GM19455 (cell line): ENCODE results near the gene TRIO.

Experiments
- ATAC-seq: cut with Tn5 transposase; IDR thresholded peaks from one replicate; pipeline ENCODE4 v1.9.1; 2021; ENCODE audit not compliant: unreplicated experiment

The TRIO gene

DNA sequence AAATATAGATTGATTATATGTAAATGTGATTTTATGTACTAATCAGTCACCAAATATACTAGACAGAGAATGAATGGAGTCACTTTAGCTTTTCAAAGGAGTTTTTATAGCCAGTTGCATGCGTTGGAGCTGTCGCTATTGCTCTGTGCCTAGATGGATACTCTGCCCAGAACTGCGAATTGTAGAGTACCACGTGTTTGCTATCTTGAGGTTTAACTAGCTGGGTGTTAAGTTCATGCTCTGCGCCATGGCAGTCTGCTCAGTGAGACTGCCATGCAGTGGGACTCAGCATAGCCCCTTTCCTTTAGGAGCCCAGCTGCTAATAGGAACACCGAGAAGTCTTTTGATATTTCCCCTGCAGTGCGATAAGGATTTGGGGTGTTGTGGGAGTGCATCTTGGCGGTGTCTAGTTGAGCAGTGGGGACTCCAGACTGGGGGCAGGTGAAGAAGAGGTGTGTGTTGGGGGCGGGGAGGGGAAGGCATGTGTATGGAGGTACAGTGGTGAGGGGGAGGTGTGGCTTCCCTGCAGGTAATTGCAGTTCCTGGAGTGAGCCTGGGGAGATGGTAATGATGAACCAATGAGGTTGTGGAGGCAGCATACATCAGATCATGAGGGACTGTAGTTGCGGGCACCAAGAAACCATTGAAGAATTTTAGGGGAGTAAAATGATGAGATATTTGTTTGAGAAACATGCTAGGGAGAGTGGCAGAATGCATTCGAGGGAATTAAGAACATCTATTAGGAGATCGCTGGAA is 118.9 kb downstream of the TRIO start:
- ATAC-seq: no peak

DNA sequence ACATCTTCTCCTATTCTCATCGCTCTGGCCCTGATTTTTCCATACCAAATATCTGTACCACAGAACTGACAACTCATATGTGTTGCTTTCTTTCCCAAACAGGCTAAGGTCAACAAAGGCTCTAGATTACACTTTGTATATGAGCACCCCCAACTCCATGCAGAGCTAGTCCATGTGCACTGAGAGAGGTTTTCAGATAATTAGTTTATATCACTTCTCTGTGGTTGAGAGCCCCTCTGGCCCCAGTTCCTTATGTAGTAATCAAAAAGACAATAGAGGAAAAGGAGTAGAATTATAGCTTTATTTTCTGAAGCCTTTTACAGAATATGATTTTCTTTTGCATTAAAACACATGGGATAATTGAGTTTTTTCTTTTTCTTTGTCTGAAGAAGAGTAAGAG is 120.0 kb downstream of the TRIO start:
- ATAC-seq: no peak

DNA sequence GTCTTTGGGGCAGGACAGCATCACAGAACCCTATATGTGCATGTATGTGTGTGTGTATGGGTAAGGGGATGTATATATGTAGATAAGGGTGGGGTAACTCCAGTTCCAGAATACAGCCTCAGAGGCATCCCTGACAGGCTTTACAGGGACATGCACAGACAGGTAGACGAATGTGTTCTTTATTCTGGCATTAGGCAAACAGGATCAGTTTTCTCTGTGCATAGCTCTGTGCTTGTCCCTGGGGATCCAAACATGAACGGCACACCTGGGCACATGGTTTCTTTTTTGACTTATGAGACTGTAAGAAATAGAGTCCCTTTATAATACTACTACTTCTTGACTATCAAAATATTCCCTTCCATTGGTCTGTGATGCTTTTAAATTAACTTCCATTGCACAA is 120.6 kb downstream of the TRIO start:
- no peak for ATAC-seq

DNA sequence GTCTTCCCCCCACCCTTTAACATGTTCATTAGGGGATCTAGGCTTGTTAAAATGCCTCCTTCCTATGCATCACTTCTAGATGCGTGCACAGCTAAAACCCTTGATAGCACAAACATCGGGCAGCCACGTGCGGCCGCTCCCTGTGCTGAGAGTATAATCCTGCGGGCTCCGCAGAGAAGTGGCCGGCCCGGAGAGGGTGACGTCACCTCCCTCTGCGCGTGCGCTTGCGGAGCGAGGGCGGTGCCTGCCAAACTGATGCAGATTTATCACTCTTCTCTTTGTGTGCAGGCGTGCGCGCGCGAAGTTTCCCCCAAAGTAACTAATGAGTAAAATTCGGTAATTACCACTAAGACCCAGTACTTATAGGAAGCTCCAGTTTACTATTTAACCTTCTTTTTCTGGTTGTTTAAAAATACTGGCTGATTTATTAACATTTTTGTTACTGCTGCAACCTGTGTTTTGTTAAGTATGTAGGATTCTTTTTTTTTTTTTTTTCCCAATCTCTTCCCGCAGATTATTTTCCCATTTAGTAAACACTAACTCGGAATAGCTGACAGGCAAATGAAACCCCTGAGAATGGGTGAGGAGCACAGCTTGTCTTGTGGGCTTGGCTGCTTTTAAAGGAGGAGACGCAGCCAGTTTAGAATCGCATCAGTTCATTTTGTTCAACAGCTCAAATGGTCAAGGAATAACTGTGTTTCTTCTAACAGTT is 121.6 kb downstream of the TRIO start:
- ATAC-seq: peak; percentile 90

DNA sequence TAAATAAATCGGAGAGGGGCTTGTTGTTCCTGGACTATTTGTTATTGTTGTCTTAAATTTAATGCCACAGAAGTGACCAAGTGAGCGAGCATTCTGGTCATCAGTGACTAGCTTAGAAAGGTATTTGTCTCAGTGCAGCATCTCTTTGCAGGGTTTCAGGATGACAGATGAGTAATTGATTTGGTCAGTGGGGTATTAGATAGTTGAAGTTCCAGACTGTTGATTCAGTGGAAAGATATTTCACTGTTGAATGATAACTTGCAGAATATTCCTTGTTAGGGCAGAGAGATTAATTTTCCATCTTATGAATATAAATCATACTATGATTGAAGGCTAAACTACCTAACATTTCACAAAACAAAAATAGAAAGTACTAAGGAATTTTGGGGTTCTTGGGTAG is 122.4 kb downstream of the TRIO start:
- no peak for ATAC-seq

DNA sequence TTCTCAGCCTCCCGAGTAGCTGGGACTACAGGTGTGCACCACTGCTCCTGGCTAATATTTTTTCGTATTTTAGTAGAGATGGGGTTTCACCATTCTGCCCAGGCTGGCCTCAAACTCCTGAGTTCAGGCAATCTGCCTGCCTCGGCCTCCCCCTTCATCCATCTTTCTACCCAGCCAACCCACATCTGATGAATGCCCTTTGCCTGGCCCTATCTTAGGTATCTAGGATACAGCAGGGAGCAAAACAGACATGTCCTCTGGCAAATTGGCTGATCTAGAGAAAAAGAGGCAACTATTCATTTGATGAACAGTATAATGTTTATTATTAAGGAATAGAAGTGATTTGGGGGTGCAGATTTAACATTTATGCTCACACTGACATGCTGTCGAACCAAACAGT is 123.0 kb downstream of the TRIO start:
- no peak for ATAC-seq

DNA sequence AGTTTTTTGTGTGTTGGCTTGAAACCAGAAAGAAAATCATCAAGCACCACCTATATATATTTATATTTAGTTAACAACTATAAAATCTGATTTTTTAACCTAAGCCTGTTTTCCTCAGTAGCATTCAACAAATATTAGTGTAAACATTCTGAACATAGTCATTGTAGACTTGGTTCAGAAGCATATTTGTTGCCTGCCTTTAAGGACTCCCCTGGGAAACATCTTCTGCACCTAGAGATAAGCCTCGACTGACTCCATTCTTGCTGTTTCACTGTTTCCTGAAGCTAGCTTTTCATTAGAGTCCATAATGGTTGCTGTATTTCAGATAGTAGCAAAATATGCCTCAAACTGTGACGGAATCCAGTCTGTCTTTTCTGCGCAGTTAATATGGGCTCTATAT is 123.5 kb downstream of the TRIO start:
- ATAC-seq: no peak

DNA sequence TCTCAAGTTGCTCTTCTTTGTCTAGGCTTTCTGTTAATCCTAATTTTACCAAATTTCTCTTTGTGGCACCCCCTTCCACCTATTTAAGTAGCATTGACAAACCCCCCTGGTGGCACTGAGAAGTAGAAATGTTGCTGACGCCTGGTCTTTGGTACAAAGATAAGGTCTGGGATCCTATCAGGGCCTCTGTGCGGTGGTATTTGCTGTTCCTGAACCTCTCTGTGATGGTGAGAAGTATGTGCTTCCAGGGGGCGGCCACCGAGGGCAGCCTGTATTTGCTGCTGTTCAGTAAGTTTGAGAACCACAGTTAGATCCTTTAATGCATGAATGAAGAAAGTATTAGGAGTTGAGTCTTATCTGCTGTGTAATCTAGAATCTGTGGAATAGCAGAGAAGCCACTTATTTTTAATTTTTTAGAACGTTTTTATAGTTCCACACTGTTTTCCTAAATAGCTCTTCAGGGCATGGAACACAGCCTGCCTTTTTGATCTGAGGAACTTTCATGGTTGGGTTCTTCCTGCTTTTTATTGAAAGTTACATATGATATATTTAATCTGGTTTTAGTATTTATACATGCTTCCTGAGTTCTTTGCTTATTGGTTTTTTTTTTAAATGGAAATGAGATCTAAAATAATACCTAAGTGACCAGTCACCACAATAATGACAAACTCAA is 124.2 kb downstream of the TRIO start:
- no peak for ATAC-seq

DNA sequence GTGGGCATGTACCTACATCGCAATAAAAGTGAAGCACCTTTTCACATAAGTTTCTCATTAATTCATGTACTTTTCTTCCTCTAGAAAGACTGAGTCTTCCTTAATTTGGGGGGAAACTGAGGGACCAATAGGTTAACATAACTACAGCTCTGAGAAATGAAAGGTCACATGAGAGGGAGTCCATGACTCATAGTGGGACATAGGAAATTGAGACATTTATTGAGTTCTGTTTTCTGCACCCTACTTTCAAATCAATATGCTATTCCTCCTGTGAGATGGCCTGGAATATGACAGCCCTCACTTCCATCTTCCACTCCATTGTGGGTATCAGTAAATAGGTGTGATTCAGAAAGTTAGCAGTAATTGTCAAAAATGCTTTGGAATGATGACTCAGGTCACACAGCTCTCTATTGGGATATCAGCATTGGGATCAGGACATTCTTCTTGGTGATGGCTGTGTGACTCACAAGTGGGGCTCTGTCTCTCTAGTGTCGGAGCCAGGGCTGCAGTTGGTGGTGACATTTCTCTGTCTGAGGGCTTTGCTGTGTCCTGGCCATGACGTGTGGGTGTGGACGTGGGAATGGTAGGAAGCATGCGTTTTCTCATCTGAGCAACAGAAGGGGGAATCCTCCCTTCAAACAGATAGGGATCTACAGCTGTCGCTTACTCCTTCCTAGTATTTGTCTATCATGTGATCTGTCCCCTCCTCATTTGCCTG is 125.0 kb downstream of the TRIO start:
- no peak for ATAC-seq

DNA sequence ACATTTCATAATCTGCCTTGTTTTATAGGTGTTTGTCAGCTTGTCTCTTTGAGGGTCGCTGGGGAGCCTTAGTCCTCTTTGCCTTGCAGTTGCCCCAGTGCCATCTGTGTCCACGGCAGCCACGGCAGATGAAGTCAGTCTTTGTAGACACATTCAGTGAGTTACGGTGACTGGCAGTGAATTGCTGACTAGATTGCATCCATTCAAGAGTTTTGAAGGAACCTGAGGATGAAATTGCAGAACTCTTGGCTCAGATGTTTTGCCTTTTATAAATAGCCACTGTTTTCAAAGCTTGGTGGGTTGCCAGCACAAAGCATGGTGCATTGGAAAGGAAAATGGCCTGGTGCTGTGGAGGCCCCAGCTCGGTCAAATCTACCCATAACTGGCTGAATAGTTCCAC is 125.6 kb downstream of the TRIO start:
- ATAC-seq: no peak

DNA sequence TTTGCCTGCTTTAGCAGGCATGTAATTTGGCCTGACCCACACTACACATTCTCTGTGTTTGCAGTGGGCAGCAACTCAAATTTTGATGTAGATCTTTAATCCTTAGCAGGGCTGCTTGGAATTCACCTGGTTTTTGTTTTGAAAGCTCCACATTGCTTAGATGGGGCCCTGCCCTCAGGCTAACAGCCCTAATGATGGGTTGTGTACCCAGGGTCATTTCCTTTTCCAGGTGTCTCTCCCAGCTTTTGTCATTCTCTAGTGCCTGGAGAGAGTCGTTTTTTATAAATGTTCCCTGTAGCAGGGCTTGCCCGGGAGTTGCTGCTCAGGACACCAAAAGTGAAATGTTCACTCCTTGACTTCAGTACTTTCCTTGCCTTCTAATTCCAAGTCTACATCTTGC is 126.3 kb downstream of the TRIO start:
- ATAC-seq: no peak

DNA sequence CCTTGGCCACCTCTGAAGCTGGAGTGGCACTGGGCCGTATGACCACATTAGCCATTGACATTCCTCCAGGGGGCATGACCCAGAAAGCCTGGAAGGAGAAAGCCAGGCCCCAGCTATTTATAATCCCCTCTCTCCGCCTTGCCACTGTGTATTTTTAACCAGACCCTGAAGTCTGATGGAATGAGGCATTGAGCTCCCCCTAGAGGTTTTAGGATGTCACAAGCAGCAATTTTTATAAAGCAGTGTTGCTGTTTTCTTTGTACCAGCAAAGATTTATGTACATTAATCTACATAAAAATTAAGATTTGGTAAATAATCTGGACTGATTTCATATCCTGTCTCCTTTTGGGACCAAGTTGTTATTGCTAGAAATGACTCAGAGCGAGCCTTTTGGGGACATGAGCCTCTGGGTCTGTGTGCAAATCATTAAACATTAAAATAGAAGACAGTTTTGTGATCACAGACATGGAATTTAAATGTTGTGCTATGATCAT is 127.1 kb downstream of the TRIO start:
- ATAC-seq: no peak

DNA sequence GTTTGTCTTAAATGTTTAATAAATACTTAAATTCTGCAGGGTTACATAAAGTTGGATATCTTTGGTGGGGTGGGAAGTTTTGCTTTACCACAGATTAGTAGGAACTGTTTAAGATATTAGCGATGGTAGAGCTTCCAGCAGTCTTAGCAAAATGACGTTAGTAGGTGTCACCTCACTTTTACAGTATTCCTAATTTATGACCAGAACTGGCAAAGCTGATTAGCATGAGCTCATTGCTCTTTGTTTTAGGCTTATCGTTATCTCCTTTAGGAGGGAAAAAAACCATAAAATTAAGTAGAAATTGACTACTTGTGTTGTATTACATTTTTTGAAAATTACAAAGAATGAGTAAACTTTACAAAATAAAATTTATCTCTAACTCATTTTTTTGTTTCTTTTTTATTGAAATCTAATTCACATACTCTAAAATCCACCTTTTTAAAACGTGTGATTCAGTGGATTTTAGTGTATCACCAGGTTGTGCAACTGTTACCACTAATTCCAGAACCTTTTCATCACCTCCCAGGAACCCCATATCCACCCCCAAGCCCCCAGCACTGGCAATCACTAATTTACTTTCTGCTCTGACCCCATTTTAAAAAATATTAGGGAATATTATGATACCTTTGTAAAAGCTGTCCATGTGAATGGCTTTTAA is 129.5 kb downstream of the TRIO start:
- no peak for ATAC-seq

DNA sequence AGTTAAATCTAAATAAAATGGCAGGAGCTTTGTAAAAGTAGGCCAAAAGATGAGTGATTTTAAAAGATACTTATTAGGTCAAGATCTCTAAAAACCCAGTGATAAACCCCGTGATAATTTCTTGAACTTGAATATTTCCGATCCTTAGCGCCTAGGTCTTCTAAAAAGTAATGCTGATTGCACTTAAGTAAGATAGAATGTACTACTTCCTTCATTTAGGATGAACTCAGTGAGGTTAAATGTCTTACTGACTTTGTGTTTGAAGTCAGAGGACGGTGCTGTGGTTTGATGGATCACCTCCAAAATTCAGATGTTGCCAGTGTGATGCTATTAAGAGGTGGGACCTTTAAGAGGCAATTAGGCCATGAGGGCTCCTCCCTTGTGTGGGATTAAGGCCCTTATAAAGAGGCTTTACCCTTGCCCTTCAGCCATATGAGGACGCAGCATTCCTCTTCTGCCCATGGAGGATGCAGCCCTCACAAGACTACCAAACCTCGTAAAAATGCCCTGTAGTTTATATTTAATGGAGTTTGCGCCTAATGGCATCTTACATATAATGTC is 130.1 kb downstream of the TRIO start:
- no peak for ATAC-seq

DNA sequence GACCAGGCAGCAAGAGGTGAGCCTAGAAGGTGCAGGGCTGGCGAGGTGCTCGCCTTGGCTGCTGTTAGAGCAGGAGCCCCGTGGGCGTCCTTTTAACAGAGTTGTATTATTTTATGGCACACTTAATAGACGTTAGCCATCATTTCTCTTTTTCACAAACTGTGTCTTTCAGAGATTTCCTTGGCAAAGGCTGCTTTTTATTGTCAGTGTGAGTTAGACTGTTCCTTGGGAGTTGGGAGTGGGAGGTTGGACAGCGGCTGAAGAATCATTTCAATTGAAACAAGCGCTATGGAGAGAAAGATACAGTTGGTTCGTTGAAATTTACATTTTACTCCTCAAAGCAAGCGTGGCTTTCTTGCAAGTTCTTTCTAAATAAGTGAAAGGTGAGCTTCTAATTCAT is 133.2 kb downstream of the TRIO start:
- no peak for ATAC-seq

DNA sequence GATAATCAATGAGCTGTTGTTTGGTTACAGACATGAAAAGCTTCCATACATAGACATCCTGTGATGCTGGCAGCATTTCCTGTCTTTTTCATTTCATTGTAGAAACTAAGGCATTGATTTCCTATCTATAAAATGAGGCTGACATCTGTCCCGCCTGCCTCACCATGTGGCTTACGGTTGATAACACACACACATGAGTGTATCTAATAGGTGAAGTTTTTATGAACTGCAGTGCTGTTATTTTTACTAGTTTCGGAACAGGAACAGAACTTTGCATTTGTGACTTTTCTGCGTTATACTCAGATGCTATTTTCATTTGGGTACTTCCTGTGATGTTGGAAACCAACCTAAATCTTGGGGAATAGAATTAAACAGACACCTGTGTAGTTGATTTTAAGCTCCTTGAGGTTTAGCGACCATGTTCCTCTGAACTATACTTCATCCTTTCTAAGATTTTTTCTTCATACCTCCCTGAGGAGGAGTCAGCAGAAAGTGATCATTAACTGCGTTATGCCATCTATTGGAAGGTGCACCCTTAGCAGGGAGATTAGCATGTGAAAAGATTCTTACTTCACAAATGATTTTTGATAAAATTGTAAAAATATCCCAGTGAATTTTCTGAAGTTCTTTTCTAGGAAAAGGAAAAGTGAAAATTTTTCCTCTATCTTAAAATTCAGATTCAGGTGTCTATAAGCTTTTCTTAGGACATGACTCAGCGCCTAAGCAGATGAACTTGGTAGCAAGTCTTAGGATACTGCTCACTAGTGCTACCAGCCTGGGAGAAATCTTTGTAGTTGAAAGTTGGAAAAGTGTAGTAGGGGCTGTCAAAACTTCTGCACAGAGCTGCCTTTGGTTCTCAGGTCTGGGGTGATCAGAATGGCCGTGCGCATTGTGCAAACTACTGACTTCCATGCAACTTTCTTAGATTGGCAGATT is 134.5 kb downstream of the TRIO start:
- peak; percentile 51 for ATAC-seq

DNA sequence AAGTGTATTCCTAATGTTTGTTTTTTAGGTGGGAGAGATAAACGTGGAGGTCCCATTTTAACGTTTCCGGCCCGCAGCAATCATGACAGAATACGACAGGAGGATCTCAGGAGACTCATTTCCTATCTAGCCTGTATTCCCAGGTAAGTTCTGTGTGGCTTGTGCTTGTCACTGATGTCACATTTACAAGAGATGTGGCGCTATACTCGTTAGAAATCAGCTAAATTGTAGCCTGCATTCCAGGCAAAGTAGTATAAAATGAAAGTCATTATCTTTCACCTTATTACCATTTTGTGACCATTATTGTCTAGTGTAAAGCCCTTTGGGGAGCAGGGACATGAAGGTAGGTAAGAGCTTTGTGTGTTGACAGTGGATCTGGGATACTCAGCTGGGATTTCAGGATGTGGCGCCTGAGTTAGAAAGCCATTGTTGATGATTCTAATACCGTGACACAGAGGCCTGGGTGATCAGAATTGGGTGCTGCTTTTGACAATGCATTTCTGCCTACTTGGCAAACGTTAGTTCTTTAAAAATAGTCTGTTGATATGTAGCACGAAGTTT is 137.2 kb downstream of the TRIO start:
- ATAC-seq: no peak

DNA sequence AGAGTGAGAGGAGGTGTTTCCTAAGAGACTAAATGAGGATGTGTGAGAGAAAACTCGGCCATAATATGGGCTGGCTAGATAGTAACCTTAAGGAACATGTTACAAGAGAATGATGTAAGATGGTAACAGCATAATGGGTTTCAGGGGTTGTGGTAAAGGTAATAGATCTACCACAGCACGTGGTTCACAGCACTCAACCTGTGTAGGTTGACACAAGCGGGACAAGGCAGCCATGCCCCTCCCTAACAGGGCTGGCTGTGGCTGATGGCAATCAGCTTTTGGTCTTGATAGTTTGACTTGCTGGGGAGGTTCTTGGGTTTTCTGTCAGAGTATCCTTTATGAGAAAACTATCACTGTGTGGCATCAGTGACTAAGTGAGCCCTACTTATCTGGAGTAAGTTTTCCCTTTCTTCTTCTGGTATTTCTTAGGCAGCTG is 138.6 kb downstream of the TRIO start:
- ATAC-seq: no peak

DNA sequence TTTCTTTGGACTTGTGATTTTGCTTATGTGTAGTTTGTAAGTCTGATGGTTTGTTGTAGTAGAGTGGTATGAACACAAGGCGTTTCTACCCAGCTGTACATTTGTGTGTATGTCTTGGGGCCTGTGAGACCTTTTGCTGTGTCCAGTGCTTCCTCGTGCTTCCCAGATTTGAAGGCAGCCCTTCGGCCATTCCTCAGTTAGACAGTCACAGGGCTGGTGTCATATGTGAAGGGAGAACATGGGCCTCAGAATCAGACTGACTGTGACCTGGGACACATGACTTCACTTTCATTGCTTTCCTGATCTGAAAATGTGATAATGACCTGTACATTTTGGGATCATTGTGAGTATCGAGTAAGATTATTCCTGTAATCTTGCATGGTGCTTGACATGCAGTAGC is 140.0 kb downstream of the TRIO start:
- no peak for ATAC-seq
